K562 (cell line): ENCODE measurements around the gene CFP. TPM values are rescaled to one million over a fixed set of nuclear protein-coding genes. Genes with fewer than 3 reads are reported as not detected.

ENCODE experiments used
- ATAC-seq: fragments of 200-7000 bp; cut with Tn5 transposase; 3 replicates; pipeline ENCODE4 v1.9.1; 2020; ENCODE audit warnings: moderate library complexity
- Bru-seq: library from RNA; stranded (reverse); fragments of 400-500 nt; gene quantifications from one replicate; lab custom pipeline; 2021; lab: Mats Ljungman, UMichigan
- BruChase-seq, 2 experiments: library from RNA; stranded (reverse); fragments of 400-500 nt; gene quantifications; one replicate each; lab custom pipeline; 2021; lab: Mats Ljungman, UMichigan
- BruUV-seq: library from RNA; stranded (reverse); fragments of 400-500 nt; replicated peaks from 2 replicates; lab custom pipeline; 2021; lab: Mats Ljungman, UMichigan
- CTCF ChIA-PET: fragments of 300-600 bp; formaldehyde crosslinking; extraction: SDS; loops from one replicate; lab custom pipeline; 2021; ENCODE audit warnings: low intra/inter-chr PET ratio; lab: Yijun Ruan, JAX
- POLR2A ChIA-PET: fragments of 300-600, 350-650 bp; sonication (Branson Sonifier 250); formaldehyde crosslinking; extraction: SDS; loops from one replicate; lab custom pipeline; 2021; ENCODE audit warnings: antibody characterized with exemption, inconsistent platforms; lab: Yijun Ruan, JAX
- DNase-seq, 4 experiments: peaks; one replicate each; pipeline versions ENCODE4 v3.0.0 to v3.0.0-alpha.2; 2011 to 2018; ENCODE audit warnings: low spot score in 3 of 4, mixed read lengths in 3 of 4; ENCODE audit errors: extremely low read depth in 1 of 4
- FAIRE-seq: peaks from 2 replicates; lab custom pipeline; 2011; peaks lifted over from hg19 to GRCh38; lab: Jason Lieb, UNC
- H2AFZ ChIP-seq: 2 replicates; pipeline ENCODE4 v1.6.0; 2011; ENCODE audit warnings: low read depth, low read length, control low read depth, inconsistent platforms
- H3K27ac ChIP-seq: fragments of 200-600 bp; 3 replicates; pipeline ENCODE4 v1.8.0; 2011; ENCODE audit warnings: low read depth, mild to moderate bottlenecking, control low read depth, inconsistent platforms, low read length, moderate library complexity, mixed read lengths; ENCODE audit errors: extremely low read depth
- H3K27me3 ChIP-seq, 2 experiments: fragments of 300-600 bp in 1 of 2; 2 replicates in 1 of 2; 3 replicates in 1 of 2; pipeline versions ENCODE4 v1.6.0 to v1.8.0; 2011; ENCODE audit warnings: inconsistent platforms in 2 of 2, low read length in 2 of 2, mild to moderate bottlenecking in 1 of 2, mixed read lengths in 1 of 2, moderate library complexity in 1 of 2; ENCODE audit not compliant: control insufficient read depth in 2 of 2, insufficient read depth in 2 of 2
- H3K36me3 ChIP-seq: fragments of 300-600 bp; 3 replicates; pipeline ENCODE4 v1.8.0; 2011; ENCODE audit warnings: mild to moderate bottlenecking, low read length, inconsistent platforms; ENCODE audit not compliant: control insufficient read depth, insufficient read depth
- H3K4me1 ChIP-seq, 2 experiments: fragments of 200-600 bp in 1 of 2; replicated peaks in 1 of 2; 2 replicates in 1 of 2; 3 replicates in 1 of 2; pipeline versions ENCODE4 v1.5.1 to v1.8.0; 2011; ENCODE audit warnings: inconsistent platforms in 2 of 2, low read length in 2 of 2, mild to moderate bottlenecking in 1 of 2, mixed read lengths in 1 of 2, moderate library complexity in 1 of 2; ENCODE audit not compliant: control insufficient read depth in 2 of 2, insufficient read depth in 2 of 2
- H3K4me2 ChIP-seq: 2 replicates; pipeline ENCODE4 v1.6.1; 2011; ENCODE audit warnings: low read length, control low read depth, inconsistent platforms, mixed read lengths; ENCODE audit not compliant: insufficient read depth
- H3K4me3 ChIP-seq: fragments of 200-600 bp; sonication (generic), shearing (Covaris generic); 2 replicates; pipeline ENCODE4 v1.5.1; 2016; ENCODE audit warnings: control low read depth, inconsistent platforms
- H3K79me2 ChIP-seq: fragments of 200-600 bp; 3 replicates; pipeline ENCODE4 v1.8.0; 2011; ENCODE audit warnings: low read length, inconsistent platforms; ENCODE audit not compliant: control insufficient read depth, insufficient read depth
- H3K9ac ChIP-seq, 2 experiments: 2 replicates each; pipeline versions ENCODE4 v1.6.0 to v1.6.1; 2011; ENCODE audit warnings: low read depth in 2 of 2, low read length in 2 of 2, control low read depth in 1 of 2, inconsistent platforms in 1 of 2, mild to moderate bottlenecking in 1 of 2, mixed read lengths in 1 of 2; ENCODE audit not compliant: insufficient read depth in 1 of 2
- H3K9me1 ChIP-seq: one replicate; pipeline ENCODE4 v1.6.0; 2011; ENCODE audit warnings: inconsistent platforms, mild to moderate bottlenecking, low read length, moderate library complexity; ENCODE audit not compliant: control insufficient read depth, insufficient read depth
- H3K9me3 ChIP-seq: replicated peaks from 2 replicates; pipeline ENCODE4 v1.5.1; 2011; ENCODE audit warnings: low read depth, low read length, inconsistent platforms; ENCODE audit not compliant: control insufficient read depth, insufficient read depth
- H4K20me1 ChIP-seq: replicated peaks from 2 replicates; pipeline ENCODE4 v1.6.1; 2011; ENCODE audit warnings: low read length, inconsistent platforms, mixed read lengths; ENCODE audit not compliant: control insufficient read depth, insufficient read depth
- BRD4 ChIP-seq: fragments of 200-600 bp; sonication (generic); IDR thresholded peaks from 2 replicates; pipeline ENCODE4 v1.6.1; 2017; ENCODE audit warnings: inconsistent platforms
- CCAR2 ChIP-seq: fragments of 200-400 bp; formaldehyde crosslinking; IDR thresholded peaks from 2 replicates; pipeline ENCODE4 v1.6.1; 2017; ENCODE audit warnings: mild to moderate bottlenecking, low read depth, low read length
- CTBP1 ChIP-seq: fragments of 450-650 bp; IDR thresholded peaks from 2 replicates; pipeline ENCODE4 v1.6.1; 2016; ENCODE audit warnings: borderline replicate concordance
- HES1 ChIP-seq: fragments of 450-650 bp; IDR thresholded peaks from 2 replicates; pipeline ENCODE4 v1.6.1; 2016; ENCODE audit warnings: low read depth, mild to moderate bottlenecking, moderate library complexity
- HINFP ChIP-seq: fragments of 450-650 bp; conservative IDR thresholded peaks from 2 replicates; pipeline ENCODE4 v1.6.1; 2016; ENCODE audit warnings: missing genetic modification characterization, low read depth, mild to moderate bottlenecking, control low read depth, missing compliant biosample characterization
- ILF3 ChIP-seq: fragments of 450-650 bp; IDR thresholded peaks from 2 replicates; pipeline ENCODE4 v1.6.1; 2018; ENCODE audit warnings: antibody characterized with exemption, mild to moderate bottlenecking, moderate library complexity, borderline replicate concordance
- KAT8 ChIP-seq: fragments of 450-650 bp; IDR thresholded peaks from 2 replicates; pipeline ENCODE4 v1.6.1; 2016; ENCODE audit warnings: low read depth, mild to moderate bottlenecking
- NELFE ChIP-seq: IDR thresholded peaks from 2 replicates; pipeline ENCODE4 v1.6.1; 2011; ENCODE audit warnings: mild to moderate bottlenecking; ENCODE audit not compliant: insufficient read depth, insufficient read length
- TAF7 ChIP-seq: fragments of 450-650 bp; IDR thresholded peaks from 2 replicates; pipeline ENCODE4 v1.6.1; 2016; ENCODE audit warnings: missing genetic modification characterization, missing compliant biosample characterization
- TFAP4 ChIP-seq: sonication (generic); formaldehyde crosslinking; IDR thresholded peaks from 2 replicates; pipeline ENCODE4 v1.8.0; 2022; ENCODE audit warnings: missing genetic modification reagents, mild to moderate bottlenecking, moderate library complexity, borderline replicate concordance
- ZNF695 ChIP-seq: fragments of 450-650 bp; formaldehyde crosslinking; IDR thresholded peaks from 2 replicates; pipeline ENCODE4 v1.4.0; 2020; ENCODE audit warnings: mild to moderate bottlenecking, moderate library complexity
- WGBS: fragments of 100-300 bp; shearing (Covaris generic); methylation state at CpG from one replicate; pipeline ENCODE4 v1.1.6; 2016; ENCODE audit warnings: low coverage, mixed read lengths; ENCODE audit not compliant: insufficient coverage; ENCODE audit errors: missing lambda C conversion rate; 5-methylcytosine and 5-hydroxymethylcytosine counted together
- in situ Hi-C: fragments of 300-500 bp; cut with MboI; formaldehyde crosslinking; loops from 4 replicates; pipeline ENCODE4 v1.15.0; 2018; ENCODE audit warnings: inconsistent platforms, mixed read lengths
- intact Hi-C: fragments of 100-400 bp; cut with micrococcal nuclease; formaldehyde crosslinking; loops from 2 replicates; pipeline ENCODE4 v1.14.2; 2022
- long read RNA-seq, 3 experiments: library from polyadenylated mRNA in 2 of 3; library from RNA in 1 of 3; unstranded in 2 of 3; stranded (forward) in 1 of 3; transcript quantifications; one replicate each; pipeline ENCODE4 v2.0.0, GENCODE V29; 2019 to 2022
- polyA minus RNA-seq, 3 experiments: library from RNA; depleted of rRNA, polyadenylated mRNA; stranded (reverse); fragments of >200 nt; gene quantifications; 2 replicates each; pipeline ENCODE4 v1.2.3, GENCODE V29; 2011
- polyA plus RNA-seq, 8 experiments: library from polyadenylated mRNA; depleted of rRNA in 4 of 8; stranded (reverse) in 5 of 8; unstranded in 3 of 8; fragments of >200 nt; fragmentation: Nextera tagmentation in 2 of 8; fragmentation: Illumina TruSeq in 1 of 8; extraction: Ambion mirVana in 2 of 8; extraction: Trizol in 1 of 8; gene quantifications; 2 replicates each; pipeline versions ENCODE4 v1.2.1 to v1.2.3, GENCODE V29; 2011 to 2014; ENCODE audit warnings: inconsistent platforms in 1 of 8, missing spikeins in 1 of 8
- total RNA-seq, 7 experiments: library from RNA; depleted of rRNA in 6 of 7; stranded (reverse); fragments of >200 nt in 6 of 7; fragmentation: Illumina TruSeq in 2 of 7; extraction: Trizol in 2 of 7; gene quantifications; 2 replicates each; pipeline versions ENCODE4 v1.2.1 to v1.2.3, GENCODE V29; 2011 to 2021; ENCODE audit warnings: low replicate concordance in 1 of 7

Gene CFP
- total RNA-seq (2011; cell fraction: chromatin; rRNA removed; ENCODE audit: low replicate concordance), result 0.92 and 1.3 TPM in 2 replicates
- 0.53 and 0.67 TPM in 2 replicates for total RNA-seq (2011; cell fraction: nucleolus; rRNA removed)
- total RNA-seq (2011; cell fraction: nucleoplasm; rRNA removed), result 1.1 and 1.2 TPM in 2 replicates
- 0.41 and 2.1 TPM in 2 replicates for total RNA-seq (2014; rRNA removed)
- total RNA-seq (2014; rRNA removed; fragmentation: Illumina TruSeq; extraction: Trizol), result 0.26 and 0.55 TPM in 2 replicates
- total RNA-seq (2015; rRNA removed; fragmentation: Illumina TruSeq; extraction: Trizol), result 1.1 and 1.5 TPM in 2 replicates
- 0.89 and 2.0 TPM in 2 replicates for total RNA-seq (2021)
- 0.28 and 0.93 TPM in 2 replicates for polyA plus RNA-seq (2011; rRNA removed)
- 0.72 and 0.88 TPM in 2 replicates for polyA plus RNA-seq (2011; cell fraction: cytosol; rRNA removed)
- 0.68 and 0.97 TPM in 2 replicates for polyA plus RNA-seq (2011; cell fraction: nucleus; rRNA removed)
- 2.0 and 5.5 TPM in 2 replicates for polyA plus RNA-seq (2012)
- 0.79 and 1.2 TPM in 2 replicates for polyA plus RNA-seq (2014; fragmentation: Illumina TruSeq; extraction: Trizol)
- polyA plus RNA-seq (2014; fragmentation: Nextera tagmentation; extraction: Ambion mirVana), result under 1 TPM; 0.18 to 0.28 TPM
- 1.2 and 2.0 TPM in 2 replicates for polyA plus RNA-seq (2014; rRNA removed)
- 0.07 and 0.09 TPM in 2 replicates for polyA minus RNA-seq (2011; rRNA and poly(A)+ RNA removed)
- 0.48 TPM in 1 of 2 replicates, not detected in the other for polyA minus RNA-seq (2011; cell fraction: cytosol; rRNA and poly(A)+ RNA removed)
- 0.27 and 0.56 TPM in 2 replicates for polyA minus RNA-seq (2011; cell fraction: nucleus; rRNA and poly(A)+ RNA removed)
- percentile 34 among the genes with signal in this experiment for Bru-seq, nascent RNA
- BruChase-seq, experiment 1, labeled RNA remaining after a 2-hour chase, result percentile 43 among the genes with signal in this experiment
- percentile 44 among the genes with signal in this experiment for BruChase-seq, experiment 2, labeled RNA remaining after a 6-hour chase
- long read RNA-seq, experiment 1, partial matches to known transcripts, result 0 of 1 reads
- long read RNA-seq, experiment 1, other reads (novel, unspliced or antisense), result 0 of 1 reads
- long read RNA-seq, experiment 2, partial matches to known transcripts, result 0 of 1 reads
- long read RNA-seq, experiment 2, other reads (novel, unspliced or antisense), result 0 of 1 reads
- long read RNA-seq, experiment 3, result 0 reads

GRCh38 chrX:47629419-47630200 lies at the start of gene CFP:
Gene CFP, minus strand, starts transcription at chrX:47629930. Its CDS starts 86 bp downstream, at chrX:47629844.
- Histone ChIP-seq H3K9me3 (no peaks in the 10 kb centered on the region), H3K4me3 (no peak within 1 kb of the TSS), H3K27me3 (peaks cover 0 to 13% of the 10 kb centered on the region in 2 experiments; a peak in 2 of 5 replicates), H2AFZ (peak within 1 kb of the TSS; percentile 53), H3K4me1 (peaks cover 11% of the 10 kb centered on the region in 2 experiments), H3K79me2 (no peaks in the 10 kb centered on the region), H3K27ac (peak within 1 kb of the TSS; percentile 32; the same call in 1 of the 3 replicates), H3K4me2 (peak within 1 kb of the TSS; percentile 41), H3K9ac (0 out of 4 replicates have a peak within 1 kb of the TSS, but pooled peaks of 1 of the 2 experiments have one; percentile 42), H4K20me1 (no peaks in the 10 kb centered on the region; the same call in 1 of the 2 replicates), H3K9me1 (no peaks in the 10 kb centered on the region), H3K36me3 (peaks cover 3% of the 10 kb centered on the region; the same call in 1 of the 3 replicates)
- peak in 1 of 4 experiments; percentile 13 for DNase-seq
- POLR2A ChIA-PET, result no interaction called here
- no peak for FAIRE-seq
- no TSS peak for BruUV-seq
- 26% methylated on average over 6 of the region's 14 CpGs for WGBS
- in situ Hi-C loops (no loop called here), intact Hi-C loops (no loop called here)
- CTCF ChIA-PET, result no interaction called here
- peak; percentile 46; the same call in 2 of the 3 replicates for ATAC-seq
- TF ChIP-seq HINFP (tag) (no peak), TAF7 (no peak), HES1 (no peak), BRD4 (no peak), NELFE (no peak), CCAR2 (no peak), ILF3 (no peak), ZNF695 (CRISPR knock-in tag) (no peak), TFAP4 (CRISPR knock-in tag) (no peak), KAT8 (no peak), CTBP1 (no peak)
